ENCODE data around the gene GPR146. TPM values are rescaled to one million over a fixed set of nuclear protein-coding genes. Genes with fewer than 3 reads are reported as not detected.
A peak's percentile ranks its signal among the peaks of the same experiment; 100 is the strongest.

The GPR146 gene
- total RNA-seq, 1 experiment from 2014 or later = 0.92 TPM

DNA sequence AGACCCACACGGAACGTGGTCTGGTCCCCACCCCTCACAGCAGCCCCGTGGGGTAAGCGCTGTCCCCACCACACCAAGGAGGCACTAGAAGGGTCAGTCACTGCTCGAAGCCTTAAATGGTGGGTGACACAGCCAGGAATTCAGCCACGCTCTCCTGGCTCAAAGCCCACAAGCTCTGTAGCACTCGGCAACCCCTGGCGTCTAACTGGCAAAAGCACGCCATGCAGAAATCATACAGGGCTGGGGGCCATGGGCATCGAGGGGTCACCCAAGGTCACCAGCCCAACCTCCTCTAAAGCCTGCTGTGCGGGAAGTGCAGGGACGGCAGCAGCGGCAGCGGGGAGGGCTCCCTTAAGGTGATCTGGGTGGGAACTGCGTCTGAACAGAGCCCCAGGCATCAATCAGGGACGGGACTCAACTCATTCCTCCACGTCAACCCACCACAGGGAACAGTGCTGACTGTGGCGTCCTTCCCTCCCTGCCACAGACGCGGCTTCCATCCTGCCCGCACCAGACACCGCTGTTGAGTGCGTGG is 51.3 kb downstream of the GPR146 start (continued):
- no peak for TF ChIP-seq SMAD4 (CRISPR knock-in tag; IDR thresholded peaks at IDR 0.05)

GRCh38 chr7:1096156-1097119 is 52.1 kb downstream of the GPR146 start:
- CTCF ChIA-PET = no interaction called here
- H3K4me3 Mint-ChIP-seq = no peak overlapping the region
- POLR2A ChIA-PET = no interaction called here

DNA sequence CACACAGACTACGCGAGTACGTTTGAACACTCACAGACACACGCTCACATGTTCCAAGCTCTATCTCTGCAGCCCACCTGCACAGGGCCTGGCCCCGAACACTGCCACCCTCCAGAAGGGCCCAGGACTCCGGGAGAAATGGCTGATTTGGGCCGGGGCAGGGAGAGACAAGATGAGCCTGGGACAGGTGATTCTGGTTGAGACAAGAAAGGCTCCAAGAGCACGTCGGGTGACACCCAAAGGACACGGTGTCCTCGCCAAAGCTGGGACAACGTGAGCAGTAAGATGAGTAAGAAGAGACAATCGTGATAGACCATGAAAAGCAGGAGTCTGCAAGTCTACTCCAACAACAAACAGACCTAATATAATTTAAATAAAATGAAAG is 52.8 kb downstream of the GPR146 start:
- ChIA-PET POLR2A (no interaction called here), CTCF (no interaction called here)
- no peaks in the 10 kb centered on the region for H3K27me3 Mint-ChIP-seq (ENCODE audit: low read depth)
- H3K4me1 Mint-ChIP-seq = no peaks in the 10 kb centered on the region
- DNase-seq (ENCODE audit: low spot score) (no peak), ATAC-seq (no peak)
- no peak overlapping the region for H3K4me3 Mint-ChIP-seq
- H3K36me3 Mint-ChIP-seq = peaks cover 16% of the 10 kb centered on the region
- H3K9me3 Mint-ChIP-seq = peaks cover 8% of the 10 kb centered on the region
- peak overlapping the region; percentile 67; the same call in 1 of the 2 replicates for H3K27ac Mint-ChIP-seq
- TF ChIP-seq, protein P1, sequence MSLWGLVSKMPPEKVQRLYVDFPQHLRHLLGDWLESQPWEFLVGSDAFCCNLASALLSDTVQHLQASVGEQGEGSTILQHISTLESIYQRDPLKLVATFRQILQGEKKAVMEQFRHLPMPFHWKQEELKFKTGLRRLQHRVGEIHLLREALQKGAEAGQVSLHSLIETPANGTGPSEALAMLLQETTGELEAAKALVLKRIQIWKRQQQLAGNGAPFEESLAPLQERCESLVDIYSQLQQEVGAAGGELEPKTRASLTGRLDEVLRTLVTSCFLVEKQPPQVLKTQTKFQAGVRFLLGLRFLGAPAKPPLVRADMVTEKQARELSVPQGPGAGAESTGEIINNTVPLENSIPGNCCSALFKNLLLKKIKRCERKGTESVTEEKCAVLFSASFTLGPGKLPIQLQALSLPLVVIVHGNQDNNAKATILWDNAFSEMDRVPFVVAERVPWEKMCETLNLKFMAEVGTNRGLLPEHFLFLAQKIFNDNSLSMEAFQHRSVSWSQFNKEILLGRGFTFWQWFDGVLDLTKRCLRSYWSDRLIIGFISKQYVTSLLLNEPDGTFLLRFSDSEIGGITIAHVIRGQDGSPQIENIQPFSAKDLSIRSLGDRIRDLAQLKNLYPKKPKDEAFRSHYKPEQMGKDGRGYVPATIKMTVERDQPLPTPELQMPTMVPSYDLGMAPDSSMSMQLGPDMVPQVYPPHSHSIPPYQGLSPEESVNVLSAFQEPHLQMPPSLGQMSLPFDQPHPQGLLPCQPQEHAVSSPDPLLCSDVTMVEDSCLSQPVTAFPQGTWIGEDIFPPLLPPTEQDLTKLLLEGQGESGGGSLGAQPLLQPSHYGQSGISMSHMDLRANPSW (CRISPR knock-in tag; conservative IDR thresholded peaks at IDR 0.05; ENCODE audit: low read depth) = no peak
- TF ChIP-seq ZNF219 (CRISPR knock-in tag; IDR thresholded peaks at IDR 0.05; ENCODE audit: borderline replicate concordance) = no peak
- no peak for TF ChIP-seq NR3C1 (CRISPR knock-in tag; conservative IDR thresholded peaks at IDR 0.05; ENCODE audit: low read depth)
- TF ChIP-seq TEAD4 (CRISPR knock-in tag; IDR thresholded peaks at IDR 0.05) = no peak
- no peak for TF ChIP-seq NFE2L1 (CRISPR knock-in tag; IDR thresholded peaks at IDR 0.05)
- no peak for TF ChIP-seq ZNF671 (CRISPR knock-in tag; IDR thresholded peaks at IDR 0.05)
- TF ChIP-seq RORB (CRISPR knock-in tag; IDR thresholded peaks at IDR 0.05) = no peak
- no peak for TF ChIP-seq HMGA2 (CRISPR knock-in tag; IDR thresholded peaks at IDR 0.05)
- TF ChIP-seq, protein P2, sequence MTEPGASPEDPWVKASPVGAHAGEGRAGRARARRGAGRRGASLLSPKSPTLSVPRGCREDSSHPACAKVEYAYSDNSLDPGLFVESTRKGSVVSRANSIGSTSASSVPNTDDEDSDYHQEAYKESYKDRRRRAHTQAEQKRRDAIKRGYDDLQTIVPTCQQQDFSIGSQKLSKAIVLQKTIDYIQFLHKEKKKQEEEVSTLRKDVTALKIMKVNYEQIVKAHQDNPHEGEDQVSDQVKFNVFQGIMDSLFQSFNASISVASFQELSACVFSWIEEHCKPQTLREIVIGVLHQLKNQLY (CRISPR knock-in tag; IDR thresholded peaks at IDR 0.05) = no peak
- TF ChIP-seq, protein P3, sequence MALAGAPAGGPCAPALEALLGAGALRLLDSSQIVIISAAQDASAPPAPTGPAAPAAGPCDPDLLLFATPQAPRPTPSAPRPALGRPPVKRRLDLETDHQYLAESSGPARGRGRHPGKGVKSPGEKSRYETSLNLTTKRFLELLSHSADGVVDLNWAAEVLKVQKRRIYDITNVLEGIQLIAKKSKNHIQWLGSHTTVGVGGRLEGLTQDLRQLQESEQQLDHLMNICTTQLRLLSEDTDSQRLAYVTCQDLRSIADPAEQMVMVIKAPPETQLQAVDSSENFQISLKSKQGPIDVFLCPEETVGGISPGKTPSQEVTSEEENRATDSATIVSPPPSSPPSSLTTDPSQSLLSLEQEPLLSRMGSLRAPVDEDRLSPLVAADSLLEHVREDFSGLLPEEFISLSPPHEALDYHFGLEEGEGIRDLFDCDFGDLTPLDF (CRISPR knock-in tag; IDR thresholded peaks at IDR 0.05) = no peak
- TF ChIP-seq TEAD1 (CRISPR knock-in tag; IDR thresholded peaks at IDR 0.05) = no peak

More at GRCh38 chr7:1096156-1097119, 52.1 kb downstream of the GPR146 start:
- ATAC-seq = no peak
- peaks cover 8% of the 10 kb centered on the region for H3K9me3 Mint-ChIP-seq
- TF ChIP-seq CDX4 (CRISPR knock-in tag; IDR thresholded peaks at IDR 0.05; ENCODE audit: borderline replicate concordance) (no peak), CREM (CRISPR knock-in tag; IDR thresholded peaks at IDR 0.05) (no peak), GABPB1 (CRISPR knock-in tag; IDR thresholded peaks at IDR 0.05) (no peak), IRF2 (CRISPR knock-in tag; IDR thresholded peaks at IDR 0.05; ENCODE audit: borderline replicate concordance, low read depth) (no peak), AR (CRISPR knock-in tag; IDR thresholded peaks at IDR 0.05) (no peak), ETV6 (CRISPR knock-in tag; IDR thresholded peaks at IDR 0.05) (no peak), RELA (CRISPR knock-in tag; IDR thresholded peaks at IDR 0.05; ENCODE audit: borderline replicate concordance) (peak; percentile 61; the same call in 1 of the 2 replicates)
- no peak for DNase-seq (ENCODE audit: low spot score)
- H3K4me1 Mint-ChIP-seq = no peaks in the 10 kb centered on the region
- H3K36me3 Mint-ChIP-seq = peaks cover 18% of the 10 kb centered on the region
- no peaks in the 10 kb centered on the region for H3K27me3 Mint-ChIP-seq (ENCODE audit: low read depth)
- H3K27ac Mint-ChIP-seq = 0 out of 2 replicates have a peak overlapping the region, but pooled peaks have one; percentile 67
